GM21619 (cell line): ENCODE measurements around the gene SLC13A5.

Experiments
- ATAC-seq: cut with Tn5 transposase; IDR thresholded peaks from one replicate; pipeline ENCODE4 v1.9.1; 2021; ENCODE audit not compliant: unreplicated experiment

Gene SLC13A5

DNA sequence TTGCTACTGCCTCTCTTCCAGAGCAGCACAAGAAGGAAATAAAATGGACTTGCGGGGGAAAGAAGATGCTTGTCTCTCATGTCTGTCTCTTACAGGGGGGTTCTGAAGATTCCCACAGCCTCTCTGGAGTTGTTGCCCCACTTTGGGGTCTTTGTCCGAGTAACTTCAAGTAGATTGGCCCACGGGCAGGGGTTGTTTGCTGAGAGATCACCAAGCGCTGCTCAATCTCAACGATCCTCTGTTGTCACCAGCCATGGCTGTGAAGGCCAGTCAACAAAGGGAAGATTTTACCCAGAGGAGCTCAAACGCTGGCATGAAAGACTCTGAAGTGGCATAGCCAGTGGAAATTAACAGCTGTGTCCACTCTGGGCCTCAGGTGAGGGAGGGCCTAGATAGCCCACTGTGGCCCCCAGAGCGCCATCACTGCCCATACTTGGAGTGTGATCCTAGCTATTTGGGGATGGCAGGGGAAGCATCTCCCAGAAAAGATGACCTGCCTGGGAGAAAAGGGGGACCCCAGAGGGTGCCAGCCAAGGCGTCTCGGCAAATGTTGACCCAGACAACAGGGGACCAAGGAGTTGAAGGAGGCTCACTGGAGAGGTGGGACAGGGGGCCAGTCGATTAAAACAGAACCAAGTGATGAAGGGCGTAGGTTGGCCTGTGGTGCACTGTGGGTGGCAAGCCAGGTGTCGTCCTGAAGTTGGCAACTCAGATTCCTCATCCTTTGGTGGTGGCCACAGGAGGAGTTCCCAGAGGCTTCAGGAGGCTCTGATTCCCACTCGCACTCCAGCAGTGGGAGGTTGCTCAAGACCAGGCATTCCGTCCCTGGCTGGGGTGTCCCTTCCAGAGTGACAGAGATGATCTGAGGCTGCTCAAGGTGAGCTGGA is 28.0 kb downstream of the SLC13A5 start:
- no peak for ATAC-seq

DNA sequence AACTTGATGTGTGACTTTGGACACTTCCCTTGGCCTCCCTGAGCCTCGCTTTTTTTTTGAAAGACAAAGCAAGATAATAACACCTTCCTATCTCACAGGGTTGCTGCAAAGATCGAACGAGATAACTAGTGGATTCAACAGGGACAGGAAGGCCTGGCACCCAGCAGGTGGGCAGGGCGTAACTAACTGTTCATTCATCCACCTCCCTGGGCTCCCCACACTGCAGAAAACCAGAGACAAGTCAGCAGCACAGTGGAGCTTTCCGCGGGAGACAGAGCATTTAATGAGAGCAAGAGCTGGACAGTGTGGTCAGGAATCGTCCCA is 28.7 kb downstream of the SLC13A5 start:
- no peak for ATAC-seq

DNA sequence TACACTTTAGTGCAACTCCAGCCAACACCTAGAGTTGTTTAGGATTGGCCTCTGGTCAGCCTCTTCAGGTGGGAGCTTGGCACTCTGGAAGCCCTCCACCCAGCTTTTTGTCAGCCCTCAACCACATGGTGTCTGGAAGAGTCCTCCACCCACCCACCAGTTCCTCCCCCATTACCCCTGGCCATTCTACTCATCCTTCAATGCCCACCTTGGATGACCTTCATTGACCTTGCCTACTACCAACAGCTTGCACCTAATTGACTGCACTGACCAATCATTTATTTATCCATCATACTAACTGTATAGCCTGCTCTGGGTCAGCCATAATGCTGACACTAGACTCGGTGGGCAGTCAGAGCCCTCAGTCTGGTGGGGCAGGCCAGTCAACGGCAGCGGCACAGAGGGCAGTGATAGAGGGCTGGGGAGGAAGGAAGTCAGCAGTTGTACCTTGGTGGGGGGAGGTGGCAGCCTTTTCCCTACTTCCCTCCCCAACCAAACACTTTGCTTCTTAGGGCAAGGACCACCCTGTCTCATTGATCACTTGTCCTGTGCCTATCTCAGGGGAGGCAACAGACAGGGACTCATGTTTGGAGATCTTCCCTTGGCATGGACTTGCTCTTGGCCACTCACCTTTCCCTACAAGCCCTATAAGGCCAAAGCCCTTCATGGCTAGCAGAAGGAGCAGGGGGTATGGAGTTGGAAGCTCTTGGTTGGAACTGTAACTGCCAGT is 29.3 kb downstream of the SLC13A5 start:
- no peak for ATAC-seq

DNA sequence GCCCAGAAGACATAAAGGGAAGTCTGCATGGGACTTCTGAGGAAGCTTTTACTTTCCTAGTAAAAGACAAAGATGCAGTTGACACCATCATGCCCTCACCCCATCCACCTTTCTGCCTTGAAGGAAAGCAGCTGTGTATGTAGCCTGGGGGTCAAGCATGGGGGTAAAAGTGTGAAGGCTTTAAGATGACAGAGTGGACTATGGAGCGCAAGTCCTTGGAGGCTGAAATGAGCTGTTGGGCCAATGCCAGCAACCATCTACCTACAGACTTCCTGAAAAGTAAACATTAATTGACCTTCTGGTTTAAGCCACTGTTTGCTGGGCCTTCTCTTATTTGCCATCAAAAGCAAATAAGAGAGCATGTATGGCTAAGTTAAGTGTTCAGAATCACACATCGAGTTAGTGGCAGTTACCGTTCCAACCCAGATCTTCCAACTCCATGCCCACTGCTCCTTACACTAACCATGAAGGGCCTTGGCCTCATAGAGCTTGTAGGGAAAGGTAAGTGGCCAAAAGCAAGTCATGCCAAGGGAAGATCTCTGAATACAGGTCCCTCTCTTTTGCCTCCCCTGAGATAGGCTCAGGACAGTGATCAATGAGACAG is 30.0 kb downstream of the SLC13A5 start:
- no peak for ATAC-seq

DNA sequence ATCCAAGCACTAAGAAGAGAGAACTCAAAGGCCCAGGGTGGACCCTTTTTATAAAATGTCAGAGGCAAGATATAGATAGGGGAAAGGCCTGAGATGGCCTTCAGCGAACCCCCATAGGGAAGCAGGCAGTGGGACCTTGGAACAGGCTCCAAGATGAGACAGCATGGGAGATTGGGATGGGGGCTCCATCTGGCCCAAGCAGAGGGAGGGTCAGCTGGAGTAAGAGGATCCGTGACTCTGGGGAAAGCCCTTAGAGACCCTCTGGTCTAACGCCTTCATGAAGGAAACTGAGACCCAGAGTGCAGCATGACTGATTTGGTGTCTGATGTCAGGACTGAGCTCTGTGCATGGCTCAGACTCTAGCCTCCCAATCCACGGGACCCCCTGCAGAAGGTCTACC is 30.8 kb downstream of the SLC13A5 start:
- no peak for ATAC-seq

DNA sequence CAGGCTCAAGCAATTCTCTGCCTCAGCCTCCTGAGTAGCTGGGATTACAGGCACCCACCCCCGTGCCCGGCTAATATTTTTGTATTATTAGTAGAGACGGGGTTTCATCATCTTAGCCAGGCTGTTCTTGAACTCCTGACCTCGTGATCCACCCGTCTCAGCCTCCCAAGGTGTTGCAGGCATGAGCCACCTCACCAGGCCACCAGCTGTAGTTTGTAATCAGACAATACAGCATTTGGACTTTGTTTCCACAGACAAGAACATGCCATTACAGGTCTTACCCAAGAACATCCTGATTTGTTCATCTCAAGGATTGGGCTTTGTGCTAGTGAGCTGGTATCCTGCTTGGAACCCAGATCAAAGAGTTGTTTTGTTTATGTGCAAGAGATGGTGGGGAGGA is 31.5 kb downstream of the SLC13A5 start:
- ATAC-seq, result no peak

DNA sequence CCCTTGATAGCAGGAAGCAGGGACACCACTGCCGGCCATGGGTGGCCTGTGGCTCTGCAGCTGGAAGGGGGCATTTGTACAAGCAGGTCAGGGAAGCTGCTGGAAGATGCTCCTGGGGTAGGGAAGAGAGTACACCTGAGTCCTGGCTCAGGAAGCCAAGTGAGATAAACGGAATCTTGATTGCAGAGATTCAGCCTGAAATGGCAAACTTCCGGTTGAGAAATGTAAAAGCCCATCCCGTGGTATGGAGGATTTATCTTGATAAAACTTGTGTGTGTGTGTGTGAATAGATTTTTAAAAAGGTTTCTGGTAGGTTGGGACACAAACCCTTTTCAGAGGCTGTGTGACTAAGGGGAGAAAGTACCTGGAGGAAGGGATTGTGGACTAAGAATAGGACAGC is 32.0 kb downstream of the SLC13A5 start:
- no peak for ATAC-seq

DNA sequence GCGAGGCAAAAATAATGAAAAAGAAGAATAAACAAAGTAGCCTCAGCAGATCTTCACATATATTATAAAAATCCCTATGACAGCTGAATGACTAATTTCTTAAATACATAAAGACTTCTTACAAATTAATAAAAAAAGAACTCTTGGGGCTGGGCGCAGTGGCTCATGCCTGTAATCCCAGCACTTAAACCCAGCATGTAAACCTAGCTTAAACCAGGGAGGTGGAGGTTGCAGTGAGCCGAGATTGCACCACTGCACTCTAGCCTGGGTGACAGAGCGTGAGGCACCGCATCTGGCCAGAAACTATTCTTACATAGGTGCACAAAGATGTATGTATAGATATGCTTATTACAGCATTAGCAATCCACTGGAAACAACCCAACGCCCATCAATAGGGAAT is 33.9 kb downstream of the SLC13A5 start:
- no peak for ATAC-seq

DNA sequence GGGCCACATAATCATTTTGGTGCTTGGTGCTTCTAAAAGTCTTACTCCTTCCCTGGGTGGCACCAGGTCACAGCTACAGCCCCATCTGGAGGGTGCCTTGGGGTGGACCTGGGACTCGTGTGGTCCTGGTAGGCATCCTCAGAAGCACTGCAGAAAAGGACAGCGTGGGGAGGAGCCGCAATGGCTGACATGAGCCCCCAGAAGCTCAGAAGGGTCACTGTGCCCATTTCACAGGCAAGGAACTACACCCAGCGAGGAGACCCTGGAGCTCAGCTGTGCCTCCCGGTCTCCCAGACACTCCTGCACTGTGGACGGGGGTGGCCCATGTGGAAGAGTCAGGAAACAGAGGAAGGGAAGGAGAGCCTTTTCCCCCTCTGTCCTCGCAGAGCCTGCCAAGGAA is 35.2 kb downstream of the SLC13A5 start:
- no peak for ATAC-seq

DNA sequence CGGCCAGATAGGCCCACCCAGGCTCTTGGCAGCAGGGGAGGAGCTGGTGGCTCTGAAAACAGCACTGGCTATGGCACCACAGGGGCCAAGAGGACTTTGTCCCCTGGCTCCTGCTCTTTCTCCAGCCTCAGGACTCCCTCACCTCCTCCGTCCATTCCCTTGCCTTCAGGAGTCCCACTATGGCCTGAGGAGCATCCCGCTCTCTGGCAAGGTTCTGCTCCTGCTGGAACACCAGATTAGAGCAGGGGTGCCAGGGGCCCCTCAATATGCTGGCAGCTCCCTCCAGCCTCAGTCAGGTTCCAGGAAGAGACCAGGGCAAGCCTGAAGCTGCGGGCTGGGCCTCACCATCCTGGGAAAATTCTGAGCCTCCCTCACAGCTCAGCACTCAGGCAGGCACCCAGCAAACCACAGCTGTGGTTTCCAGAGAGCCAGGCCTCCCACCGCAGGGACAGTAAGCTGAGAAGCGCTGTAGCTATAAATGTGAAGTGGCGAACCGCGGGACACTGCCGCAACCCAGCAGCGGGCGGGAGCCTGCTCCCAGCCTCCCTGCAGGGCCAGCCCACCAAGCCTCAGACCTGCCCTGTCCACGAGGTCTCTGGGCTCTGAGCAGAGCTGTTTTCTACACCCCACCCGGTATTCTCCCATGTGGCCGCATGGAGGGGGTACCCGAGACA is 35.9 kb downstream of the SLC13A5 start:
- no peak for ATAC-seq

DNA sequence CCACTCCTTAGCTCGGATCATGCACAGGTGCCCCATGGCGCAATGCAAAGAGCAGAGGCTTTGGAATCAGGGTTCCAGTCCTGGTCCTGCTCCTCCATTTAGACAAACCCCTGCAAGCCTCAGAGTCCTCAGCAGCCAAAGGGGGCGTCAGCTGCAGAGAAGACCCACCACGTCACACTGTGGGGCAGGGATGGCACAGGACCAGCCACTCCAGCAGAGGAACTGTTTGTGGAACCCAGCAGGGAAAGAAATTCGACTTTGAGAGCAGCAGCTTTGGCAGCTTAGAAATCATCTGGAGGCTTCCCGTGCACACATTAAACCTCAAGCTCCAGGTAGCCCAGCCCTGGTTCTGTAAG is 36.4 kb downstream of the SLC13A5 start:
- ATAC-seq, result no peak

DNA sequence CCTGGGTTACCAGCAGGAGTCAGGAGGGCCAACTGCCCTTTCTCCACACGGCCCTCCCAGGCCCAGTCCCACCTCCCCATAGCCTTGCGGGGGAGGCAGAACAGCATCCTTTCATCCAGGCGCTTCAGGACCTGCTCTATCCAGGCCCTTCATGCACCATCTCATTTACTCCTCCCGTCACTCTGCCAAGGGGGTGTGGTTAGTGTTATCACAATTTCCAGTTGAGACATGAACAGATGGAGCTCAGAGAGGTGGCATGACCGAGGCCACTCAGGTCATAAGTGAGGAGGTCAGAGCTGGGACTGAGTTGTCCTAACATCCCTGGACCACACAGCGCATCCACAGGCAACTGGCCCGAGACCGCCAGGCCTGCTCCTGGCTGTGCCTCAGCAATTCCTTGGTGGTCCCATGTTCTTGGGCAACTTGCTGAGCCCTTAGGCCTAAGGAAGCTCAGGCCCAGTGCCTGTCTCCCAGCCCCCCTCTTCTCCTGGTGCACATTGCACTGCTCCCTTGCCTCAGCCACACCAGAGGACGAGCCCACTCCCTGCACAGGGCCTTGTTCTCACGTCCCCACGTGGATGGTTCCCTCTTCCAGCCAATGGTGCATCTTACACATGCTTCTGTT is 37.9 kb downstream of the SLC13A5 start:
- ATAC-seq, result no peak

DNA sequence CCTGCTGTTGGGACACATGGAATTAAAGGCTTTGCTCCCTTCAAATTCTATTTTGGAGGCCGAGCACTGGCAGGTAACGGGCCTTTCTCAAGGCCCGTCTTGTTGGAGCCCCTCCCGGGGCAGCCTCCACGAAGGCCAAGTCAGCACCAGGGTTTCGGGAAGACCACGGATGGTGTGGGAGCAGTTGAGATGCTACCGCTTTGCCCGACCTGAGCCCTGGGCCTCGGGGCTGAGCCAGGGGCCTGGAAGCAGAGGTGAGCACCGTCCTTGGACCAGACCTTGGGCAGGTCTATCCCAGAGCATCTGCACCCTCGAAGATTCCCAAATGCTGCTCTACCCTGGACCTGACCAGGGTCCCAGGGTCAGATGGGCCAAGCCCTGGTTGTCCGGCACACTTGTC is 38.6 kb downstream of the SLC13A5 start:
- no peak for ATAC-seq

DNA sequence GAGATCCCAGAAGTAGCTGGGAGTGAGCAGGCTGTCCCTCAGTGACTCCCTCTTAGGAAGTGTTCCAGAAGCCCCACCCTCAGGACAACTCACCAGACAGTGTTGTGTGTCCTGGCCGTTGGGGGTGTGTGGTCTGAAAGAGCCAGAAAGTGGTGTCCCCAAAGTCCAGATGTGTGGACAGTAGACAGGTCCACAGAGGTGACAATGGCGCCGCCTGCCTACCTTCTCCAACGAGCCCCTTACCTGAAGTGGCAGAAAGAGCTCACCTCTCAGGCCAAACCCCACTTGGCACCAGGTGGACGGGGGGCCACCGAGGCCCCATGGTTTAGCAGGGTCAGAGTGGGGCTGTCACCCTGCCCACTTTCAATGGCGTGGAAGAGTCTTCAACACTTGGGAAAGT is 41.7 kb downstream of the SLC13A5 start:
- ATAC-seq, result no peak

DNA sequence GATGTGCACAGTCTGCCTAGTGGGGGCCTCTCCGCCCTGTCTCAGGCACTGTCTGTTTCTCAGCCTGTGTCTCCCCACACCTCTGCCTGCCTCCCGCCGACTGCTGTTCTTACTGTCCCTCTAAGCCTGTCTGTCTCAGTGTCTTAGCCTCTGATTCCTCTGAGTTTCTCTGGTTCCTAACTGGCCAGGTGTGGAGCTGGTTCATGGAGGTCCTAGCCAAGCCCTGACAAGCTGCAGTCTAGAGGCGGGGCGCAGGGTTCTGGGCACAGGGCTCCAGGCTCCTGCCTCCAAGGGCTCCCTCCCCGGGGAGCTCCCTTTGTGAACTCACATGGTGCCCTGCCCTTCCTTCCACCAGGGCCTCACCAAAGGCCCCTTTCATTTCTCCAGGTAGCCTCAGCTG is 42.2 kb downstream of the SLC13A5 start:
- no peak for ATAC-seq

DNA sequence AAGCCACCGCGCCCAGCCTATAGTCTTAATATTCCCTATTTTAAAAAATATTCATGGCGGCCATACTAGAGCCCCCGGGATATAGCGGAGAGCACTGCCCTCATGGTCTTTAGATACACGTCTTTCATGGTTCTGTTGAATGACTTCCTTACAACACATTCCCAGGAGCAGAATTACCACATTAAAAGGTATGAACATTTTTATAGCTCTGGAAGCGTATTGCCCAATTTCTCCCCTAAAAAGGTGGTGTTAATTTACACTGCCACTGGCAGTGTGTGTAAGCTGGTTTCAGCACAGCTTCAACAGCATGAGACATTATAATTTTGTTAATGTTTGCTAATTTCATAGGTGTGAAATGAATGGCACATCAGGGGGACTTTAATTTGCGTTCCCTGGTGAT is 42.6 kb downstream of the SLC13A5 start:
- no peak for ATAC-seq

DNA sequence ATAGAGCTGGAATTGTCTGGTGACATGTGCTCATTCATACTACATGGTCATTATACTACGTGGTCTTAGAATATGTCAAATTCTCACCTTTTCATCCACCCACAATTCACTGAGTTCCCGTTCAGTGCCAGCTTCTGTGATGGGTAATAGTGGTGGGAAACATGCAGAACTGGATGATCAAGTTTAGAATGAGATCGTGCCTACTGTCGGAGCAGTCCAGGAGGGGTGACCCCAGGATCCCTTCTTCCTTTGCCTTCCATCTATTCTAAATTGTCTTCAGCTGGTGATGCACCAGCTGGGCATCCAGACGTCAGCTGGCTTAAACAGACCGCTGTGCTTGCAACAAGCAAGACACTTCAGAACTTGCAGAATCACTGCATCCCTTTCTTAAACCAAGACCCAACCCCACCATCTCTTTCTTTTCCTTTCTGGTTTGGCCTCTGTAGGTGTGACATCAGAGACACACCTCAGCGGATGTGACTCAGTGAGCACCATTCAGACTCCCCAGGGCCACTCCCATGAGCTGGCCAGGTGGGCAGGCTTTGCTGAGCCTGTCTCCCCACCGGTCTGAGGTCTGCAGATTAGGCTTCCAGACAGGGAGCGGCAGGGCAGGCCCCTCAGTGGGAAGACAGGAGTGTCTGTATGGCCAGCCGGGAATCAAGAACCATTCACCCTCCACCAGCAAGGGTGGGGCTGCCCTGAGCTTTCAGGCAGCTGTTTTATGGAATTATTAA is 43.5 kb downstream of the SLC13A5 start:
- ATAC-seq, result no peak

DNA sequence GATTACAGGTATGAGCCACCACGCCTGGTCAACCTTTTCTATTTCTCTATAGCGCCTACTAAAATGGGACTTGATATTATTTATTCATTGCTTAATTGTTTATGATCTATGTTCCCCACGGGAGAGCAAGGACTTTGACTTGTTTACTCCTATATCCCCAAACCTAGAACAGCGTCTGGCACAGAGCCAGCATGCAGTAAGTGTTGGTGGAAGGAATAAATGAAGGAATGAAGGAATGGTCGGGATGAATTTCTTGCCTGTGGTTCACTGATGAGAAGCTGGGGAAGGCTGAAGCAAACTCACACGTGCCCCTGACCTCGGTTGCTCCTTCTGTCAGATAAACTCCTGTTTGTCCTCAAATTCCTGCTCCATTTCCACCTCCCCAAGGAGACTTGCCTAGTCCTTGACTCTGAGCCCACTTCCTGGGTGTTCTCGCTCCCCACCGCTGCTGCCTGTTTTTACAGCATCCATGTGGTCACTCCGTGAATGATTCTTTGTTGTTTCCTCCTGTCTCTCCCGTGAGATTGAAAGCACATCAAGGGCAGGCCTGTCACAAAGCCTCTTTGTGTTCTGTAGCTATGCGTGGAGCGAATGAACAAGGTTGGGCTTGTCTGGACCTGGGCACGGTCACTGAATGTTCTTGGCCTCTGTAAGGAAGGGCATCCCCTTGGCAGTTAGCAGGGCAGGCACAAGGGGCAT is 44.3 kb downstream of the SLC13A5 start:
- ATAC-seq, result no peak

DNA sequence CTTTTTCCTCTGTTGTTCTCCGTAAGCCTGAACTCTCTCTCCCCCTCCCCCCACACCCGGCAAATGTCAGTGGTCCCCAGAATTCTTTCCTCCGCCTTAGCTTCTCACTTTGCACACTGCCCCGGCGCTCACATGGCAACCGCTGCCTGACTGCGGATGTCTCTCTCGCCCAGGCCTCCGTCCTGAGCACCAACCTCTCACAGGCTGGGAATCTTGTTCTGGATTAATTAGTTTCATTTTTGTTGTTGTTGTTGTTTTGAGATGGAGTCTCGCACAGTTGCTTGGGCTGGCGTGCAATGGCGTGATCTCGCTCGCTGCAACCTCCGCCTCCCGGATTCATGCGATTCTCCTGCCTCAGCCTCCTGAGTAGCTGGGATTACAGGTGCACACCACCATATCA is 45.0 kb downstream of the SLC13A5 start:
- no peak for ATAC-seq

DNA sequence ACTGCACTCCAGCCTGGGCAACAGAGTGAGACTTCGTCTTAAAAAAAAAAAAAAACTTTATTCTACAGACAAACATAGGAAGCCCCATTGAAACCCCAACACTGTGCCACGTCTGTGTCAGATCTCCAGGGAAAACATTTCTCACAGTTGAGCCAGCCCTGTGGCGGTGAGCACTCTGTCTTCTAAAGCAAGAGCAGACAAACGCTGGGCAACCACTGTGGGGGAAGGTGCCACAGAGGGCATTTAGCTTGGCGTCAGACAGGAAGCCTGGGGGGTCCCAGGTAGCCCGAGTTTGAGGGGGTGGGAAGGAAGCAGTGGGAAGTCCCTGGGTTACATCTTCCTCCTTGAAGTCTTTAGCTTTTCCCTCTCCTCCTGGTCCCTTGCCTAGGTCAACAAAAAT is 45.7 kb downstream of the SLC13A5 start:
- ATAC-seq, result no peak
